ENCODE data around the gene CA10.
A peak's percentile ranks its signal among the peaks of the same experiment; 100 is the strongest.

The CA10 gene

GRCh38 chr17:51764387-51764971, 394.0 kb downstream of the CA10 start:
- DNase-seq (ENCODE audit: extremely low read depth, insufficient read length): peak; percentile 8
- H3K36me3 ChIP-seq (ENCODE audit: control insufficient read depth, insufficient read depth, low read length): no peaks in the 10 kb centered on the region
- H3K4me3 ChIP-seq (replicated peaks; ENCODE audit: low read depth, low read length): no peak overlapping the region
- TF ChIP-seq, protein P1, sequence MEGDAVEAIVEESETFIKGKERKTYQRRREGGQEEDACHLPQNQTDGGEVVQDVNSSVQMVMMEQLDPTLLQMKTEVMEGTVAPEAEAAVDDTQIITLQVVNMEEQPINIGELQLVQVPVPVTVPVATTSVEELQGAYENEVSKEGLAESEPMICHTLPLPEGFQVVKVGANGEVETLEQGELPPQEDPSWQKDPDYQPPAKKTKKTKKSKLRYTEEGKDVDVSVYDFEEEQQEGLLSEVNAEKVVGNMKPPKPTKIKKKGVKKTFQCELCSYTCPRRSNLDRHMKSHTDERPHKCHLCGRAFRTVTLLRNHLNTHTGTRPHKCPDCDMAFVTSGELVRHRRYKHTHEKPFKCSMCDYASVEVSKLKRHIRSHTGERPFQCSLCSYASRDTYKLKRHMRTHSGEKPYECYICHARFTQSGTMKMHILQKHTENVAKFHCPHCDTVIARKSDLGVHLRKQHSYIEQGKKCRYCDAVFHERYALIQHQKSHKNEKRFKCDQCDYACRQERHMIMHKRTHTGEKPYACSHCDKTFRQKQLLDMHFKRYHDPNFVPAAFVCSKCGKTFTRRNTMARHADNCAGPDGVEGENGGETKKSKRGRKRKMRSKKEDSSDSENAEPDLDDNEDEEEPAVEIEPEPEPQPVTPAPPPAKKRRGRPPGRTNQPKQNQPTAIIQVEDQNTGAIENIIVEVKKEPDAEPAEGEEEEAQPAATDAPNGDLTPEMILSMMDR (IDR thresholded peaks at IDR 0.05; ENCODE audit: insufficient read depth, low read length, poor library complexity, severe bottlenecking): peak; percentile 90
- H3K27me3 ChIP-seq (replicated peaks; ENCODE audit: control insufficient read depth, insufficient read depth, low read length): no peaks in the 10 kb centered on the region

DNA sequence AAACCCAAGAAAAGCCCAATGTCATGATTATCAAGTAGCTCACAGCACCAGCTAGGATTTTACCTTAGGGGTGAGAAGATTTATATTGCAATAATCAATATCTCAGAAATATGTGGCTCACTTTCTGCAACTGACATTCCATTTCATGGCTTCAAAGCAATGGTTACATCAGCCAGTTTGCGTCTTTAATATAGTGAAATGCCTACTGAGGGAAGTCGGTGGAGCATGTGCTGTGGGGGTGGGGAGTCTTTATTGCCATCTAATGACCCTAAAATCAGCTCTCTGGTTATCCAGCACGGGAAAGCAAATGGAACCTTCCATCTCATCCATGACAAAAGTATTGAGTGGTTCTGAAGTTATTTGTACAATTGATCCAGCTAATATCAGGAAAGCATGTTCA, 395.5 kb downstream of the CA10 start:
- Histone ChIP-seq H3K27me3 (replicated peaks; ENCODE audit: control insufficient read depth, insufficient read depth, low read length) (no peaks in the 10 kb centered on the region), H3K4me3 (replicated peaks; ENCODE audit: low read depth, low read length) (no peak overlapping the region), H3K36me3 (ENCODE audit: control insufficient read depth, insufficient read depth, low read length) (no peaks in the 10 kb centered on the region)
- DNase-seq (ENCODE audit: extremely low read depth, insufficient read length): no peak
- TF ChIP-seq, protein P1 (IDR thresholded peaks at IDR 0.05; ENCODE audit: insufficient read depth, low read length, poor library complexity, severe bottlenecking): no peak

DNA sequence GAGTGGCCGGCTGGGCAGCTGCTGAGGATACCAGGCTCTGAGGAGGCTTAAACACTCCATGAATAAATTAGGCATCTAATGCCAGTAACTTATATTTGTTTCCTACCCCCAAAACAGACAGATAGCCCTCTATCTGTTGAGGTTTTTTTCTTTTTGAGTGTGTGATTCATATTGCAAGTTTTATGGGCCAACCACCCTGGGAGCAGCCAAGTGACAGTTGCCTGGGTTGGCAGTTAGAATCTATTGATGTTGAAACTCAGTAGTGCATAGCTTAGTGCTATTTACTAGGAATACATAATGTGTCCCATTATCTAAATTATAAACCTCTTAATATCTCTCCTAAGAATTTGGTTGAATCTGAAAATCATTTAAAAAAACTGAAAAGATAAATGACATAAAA, 397.4 kb downstream of the CA10 start:
- no peak overlapping the region for H3K4me3 ChIP-seq (replicated peaks; ENCODE audit: low read depth, low read length)
- no peaks in the 10 kb centered on the region for H3K36me3 ChIP-seq (ENCODE audit: control insufficient read depth, insufficient read depth, low read length)
- H3K27me3 ChIP-seq (replicated peaks; ENCODE audit: control insufficient read depth, insufficient read depth, low read length): no peaks in the 10 kb centered on the region
- TF ChIP-seq, protein P1 (IDR thresholded peaks at IDR 0.05; ENCODE audit: insufficient read depth, low read length, poor library complexity, severe bottlenecking): no peak
- no peak for DNase-seq (ENCODE audit: extremely low read depth, insufficient read length)

DNA sequence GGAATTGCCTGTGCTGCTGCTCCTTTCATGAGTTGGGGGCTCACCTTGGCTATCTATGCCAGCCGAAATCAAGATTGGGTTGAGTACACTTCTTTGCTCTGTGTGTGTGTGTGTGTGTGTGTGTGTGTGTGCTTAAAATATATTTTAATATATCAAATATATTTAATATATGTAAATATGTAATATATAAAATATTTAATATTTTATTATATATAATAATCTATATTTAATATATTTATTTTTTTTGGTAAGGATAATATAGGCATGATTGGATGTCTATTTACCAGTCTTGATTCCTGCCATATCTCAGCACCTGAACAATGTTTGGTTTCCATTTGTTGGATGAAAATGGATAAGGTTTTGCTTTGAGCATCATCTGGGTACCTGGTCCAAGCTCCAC, 399.3 kb downstream of the CA10 start:
- DNase-seq (ENCODE audit: extremely low read depth, insufficient read length): no peak
- Histone ChIP-seq H3K36me3 (ENCODE audit: control insufficient read depth, insufficient read depth, low read length) (no peaks in the 10 kb centered on the region), H3K27me3 (replicated peaks; ENCODE audit: control insufficient read depth, insufficient read depth, low read length) (no peaks in the 10 kb centered on the region), H3K4me3 (replicated peaks; ENCODE audit: low read depth, low read length) (no peak overlapping the region)
- TF ChIP-seq, protein P1 (IDR thresholded peaks at IDR 0.05; ENCODE audit: insufficient read depth, low read length, poor library complexity, severe bottlenecking): no peak

DNA sequence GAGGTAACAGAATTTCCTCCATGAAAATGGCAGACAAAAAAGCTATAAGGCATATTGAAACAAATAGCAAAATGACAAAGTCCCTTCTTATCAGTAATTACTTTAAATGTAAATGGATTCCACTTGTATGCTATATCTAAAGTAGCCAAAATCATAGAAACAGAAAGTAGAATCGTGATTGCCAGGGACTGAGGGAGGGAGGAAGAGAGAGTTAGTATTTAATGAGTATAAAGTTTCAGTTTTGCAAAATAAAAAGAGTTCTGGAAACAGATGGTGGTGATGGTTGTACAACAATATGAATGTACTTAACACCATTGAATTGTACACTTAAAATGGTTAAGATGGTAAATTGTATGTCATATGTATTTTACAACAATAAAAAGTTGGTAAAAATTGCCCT, 407.4 kb downstream of the CA10 start:
- TF ChIP-seq, protein P1 (IDR thresholded peaks at IDR 0.05; ENCODE audit: insufficient read depth, low read length, poor library complexity, severe bottlenecking): no peak
- Histone ChIP-seq H3K27me3 (replicated peaks; ENCODE audit: control insufficient read depth, insufficient read depth, low read length) (no peaks in the 10 kb centered on the region), H3K4me3 (replicated peaks; ENCODE audit: low read depth, low read length) (no peak overlapping the region), H3K36me3 (ENCODE audit: control insufficient read depth, insufficient read depth, low read length) (no peaks in the 10 kb centered on the region)
- no peak for DNase-seq (ENCODE audit: extremely low read depth, insufficient read length)
